ENCODE data around the gene GEMIN5.
A peak's percentile ranks its signal among the peaks of the same experiment; 100 is the strongest.
"Not testable (repeated sequence)": the region's sequence is repeated elsewhere in the genome, so short reads cannot be mapped to it uniquely, and the experiment has no call there.

The GEMIN5 gene

GRCh38 chr5:154937718-154938466 lies at the start of gene GEMIN5:
Gene GEMIN5 (minus strand): TSS chr5:154938211. CDS start chr5:154938133, 78 bp downstream.
- peak; percentile 72 to 82 for DNase-seq

- DNase-seq = no peak
These were observed 48.1 kb upstream of the GEMIN5 start for GRCh38 chr5:154986151-154986550.

- DNase-seq = no peak
These were observed 47.0 kb upstream of the GEMIN5 start for GRCh38 chr5:154984946-154985516.

- not testable (repeated sequence) for DNase-seq
These were observed 40.3 kb upstream of the GEMIN5 start for GRCh38 chr5:154978294-154978693.

GRCh38 chr5:154977409-154977808 lies 39.4 kb upstream of the GEMIN5 start:
- DNase-seq = no peak

- not testable (repeated sequence) for DNase-seq
These were observed 38.1 kb upstream of the GEMIN5 start for GRCh38 chr5:154976082-154976481.

GRCh38 chr5:154972476-154973080 lies 34.6 kb upstream of the GEMIN5 start:
- peak; percentile 19 to 54 for DNase-seq

- no peak for DNase-seq
These were observed 33.5 kb upstream of the GEMIN5 start for GRCh38 chr5:154971501-154971900.

- DNase-seq = no peak
These were observed 32.7 kb upstream of the GEMIN5 start for GRCh38 chr5:154970759-154971158.

GRCh38 chr5:154968953-154969352 lies 30.9 kb upstream of the GEMIN5 start:
- DNase-seq = no peak

- DNase-seq = peak in 1 of 2 experiments; percentile 8
These were observed 29.5 kb upstream of the GEMIN5 start for GRCh38 chr5:154967421-154968024.

GRCh38 chr5:154966874-154967273 lies 28.9 kb upstream of the GEMIN5 start:
- DNase-seq = no peak

GRCh38 chr5:154966081-154966841 lies 28.2 kb upstream of the GEMIN5 start:
- DNase-seq = no peak

GRCh38 chr5:154962494-154962893 lies 24.5 kb upstream of the GEMIN5 start:
- no peak for DNase-seq

- no peak for DNase-seq
These were observed 18.7 kb upstream of the GEMIN5 start for GRCh38 chr5:154956712-154957111.

GRCh38 chr5:154949781-154950180 lies 11.8 kb upstream of the GEMIN5 start:
- DNase-seq = no peak

GRCh38 chr5:154948313-154948712 lies 10.3 kb upstream of the GEMIN5 start:
- DNase-seq = no peak

GRCh38 chr5:154947778-154948177 lies 9.8 kb upstream of the GEMIN5 start:
- DNase-seq = no peak

- DNase-seq = peak in 1 of 2 experiments; percentile 26
These were observed 7.8 kb upstream of the GEMIN5 start for GRCh38 chr5:154945695-154946301.

- DNase-seq = no peak
These were observed 6.7 kb upstream of the GEMIN5 start for GRCh38 chr5:154944716-154945115.

GRCh38 chr5:154943527-154943926 lies 5.5 kb upstream of the GEMIN5 start:
- no peak for DNase-seq

All from NCI-H524 (cell line).